Memory B cell (primary cell): ENCODE measurements around the gene FAM131C.

Experiments
- ATAC-seq: fragments of 150-1000 bp; cut with Tn5 transposase; 2 replicates; pipeline ENCODE4 v1.10.0; 2021; ENCODE audit warnings: low read depth, mild to moderate bottlenecking, moderate library complexity
- DNase-seq, 2 donors: peaks; one replicate each; pipeline ENCODE4 v3.0.0; 2022; ENCODE audit warnings: low spot score in 2 of 2
- H3K27ac Mint-ChIP-seq: one replicate; pipeline ENCODE4 v1.8.0; 2022; ENCODE audit warnings: mild to moderate bottlenecking, moderate library complexity, mixed read lengths
- H3K27me3 Mint-ChIP-seq: one replicate; pipeline ENCODE4 v1.8.0; 2022; ENCODE audit warnings: mixed read lengths
- H3K36me3 Mint-ChIP-seq: one replicate; pipeline ENCODE4 v1.8.0; 2022; ENCODE audit warnings: mild to moderate bottlenecking, mixed read lengths
- H3K4me1 Mint-ChIP-seq: one replicate; pipeline ENCODE4 v1.8.0; 2022; ENCODE audit warnings: mixed read lengths
- H3K4me3 Mint-ChIP-seq: one replicate; pipeline ENCODE4 v1.8.0; 2022; ENCODE audit warnings: mild to moderate bottlenecking, moderate library complexity, mixed read lengths
- H3K9me3 Mint-ChIP-seq: one replicate; pipeline ENCODE4 v1.8.0; 2022; ENCODE audit warnings: mixed read lengths

The FAM131C gene

DNA sequence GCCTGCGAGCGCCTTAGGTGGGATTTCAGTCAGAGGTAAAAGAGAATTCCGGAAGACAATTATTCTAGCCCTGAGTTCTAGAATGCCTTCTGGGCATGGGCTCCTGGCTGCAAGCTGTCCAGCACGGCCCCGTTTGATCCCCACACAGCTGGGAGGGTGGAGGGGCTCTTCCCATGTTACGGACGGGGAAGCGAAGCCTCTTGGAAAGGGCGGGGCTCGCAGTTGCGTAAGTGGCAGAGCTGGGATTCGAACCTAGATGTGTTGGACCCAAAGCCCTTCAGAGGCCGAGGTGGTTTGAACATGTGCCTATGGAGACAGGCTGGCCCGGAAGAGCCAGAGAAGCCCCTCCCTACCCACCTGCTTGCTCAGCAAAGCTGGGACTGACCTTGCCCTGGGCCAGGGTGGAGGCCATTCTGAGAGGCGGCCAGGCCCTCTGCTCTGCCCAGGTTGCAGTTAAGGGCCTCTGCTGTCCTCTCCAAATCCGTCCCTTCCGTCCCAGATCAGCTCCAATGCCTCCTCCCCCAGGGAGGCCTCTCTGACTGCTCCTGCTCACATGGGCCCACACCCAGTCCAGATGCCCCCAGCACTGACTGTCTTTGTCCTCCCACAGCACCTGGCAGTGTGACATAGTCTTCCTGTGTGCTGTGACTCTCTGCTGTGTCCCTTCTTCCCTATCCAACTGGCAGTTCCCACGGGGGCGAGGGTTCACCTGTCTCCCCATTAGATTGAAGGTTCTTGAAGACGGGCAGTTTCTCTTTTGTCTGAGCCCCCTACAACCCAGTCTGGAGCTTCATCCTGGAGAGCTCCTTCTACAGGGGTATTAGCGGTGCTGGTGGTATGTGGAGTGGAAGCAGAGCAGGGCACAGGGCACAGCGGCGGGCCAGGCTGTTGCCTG is 54.5 kb downstream of the FAM131C start:
- H3K9me3 Mint-ChIP-seq, result no peaks in the 10 kb centered on the region
- peaks cover 8% of the 10 kb centered on the region for H3K4me1 Mint-ChIP-seq
- no peak overlapping the region for H3K27ac Mint-ChIP-seq
- H3K36me3 Mint-ChIP-seq, result no peaks in the 10 kb centered on the region
- ATAC-seq (no peak), DNase-seq (no peak)
- no peak overlapping the region for H3K4me3 Mint-ChIP-seq
- peaks cover 8% of the 10 kb centered on the region for H3K27me3 Mint-ChIP-seq

DNA sequence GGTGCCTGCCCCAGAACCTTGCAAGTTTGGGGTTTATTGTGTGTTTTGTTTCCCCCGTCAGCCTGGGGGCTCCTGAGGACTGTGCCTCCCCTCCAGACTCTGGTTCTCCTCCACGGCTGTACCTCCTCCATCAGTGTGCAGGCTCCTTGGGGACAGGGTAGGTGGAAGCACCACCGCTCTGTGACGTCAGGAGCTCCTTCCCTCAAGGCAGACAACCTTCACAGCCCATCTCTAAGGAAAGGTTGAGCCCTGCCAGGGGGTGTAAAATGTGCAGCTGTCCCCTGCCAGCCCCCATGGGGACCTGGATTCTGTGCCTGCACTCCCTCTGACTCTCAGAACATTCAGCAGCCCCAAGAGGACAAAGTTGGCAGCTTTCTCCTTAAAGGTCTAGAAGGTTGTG is 55.1 kb downstream of the FAM131C start:
- Mint-ChIP-seq H3K4me1 (peaks cover 8% of the 10 kb centered on the region), H3K9me3 (no peaks in the 10 kb centered on the region), H3K27ac (no peak overlapping the region), H3K27me3 (peaks cover 8% of the 10 kb centered on the region), H3K4me3 (no peak overlapping the region), H3K36me3 (no peaks in the 10 kb centered on the region)
- DNase-seq, result no peak
- ATAC-seq, result no peak

DNA sequence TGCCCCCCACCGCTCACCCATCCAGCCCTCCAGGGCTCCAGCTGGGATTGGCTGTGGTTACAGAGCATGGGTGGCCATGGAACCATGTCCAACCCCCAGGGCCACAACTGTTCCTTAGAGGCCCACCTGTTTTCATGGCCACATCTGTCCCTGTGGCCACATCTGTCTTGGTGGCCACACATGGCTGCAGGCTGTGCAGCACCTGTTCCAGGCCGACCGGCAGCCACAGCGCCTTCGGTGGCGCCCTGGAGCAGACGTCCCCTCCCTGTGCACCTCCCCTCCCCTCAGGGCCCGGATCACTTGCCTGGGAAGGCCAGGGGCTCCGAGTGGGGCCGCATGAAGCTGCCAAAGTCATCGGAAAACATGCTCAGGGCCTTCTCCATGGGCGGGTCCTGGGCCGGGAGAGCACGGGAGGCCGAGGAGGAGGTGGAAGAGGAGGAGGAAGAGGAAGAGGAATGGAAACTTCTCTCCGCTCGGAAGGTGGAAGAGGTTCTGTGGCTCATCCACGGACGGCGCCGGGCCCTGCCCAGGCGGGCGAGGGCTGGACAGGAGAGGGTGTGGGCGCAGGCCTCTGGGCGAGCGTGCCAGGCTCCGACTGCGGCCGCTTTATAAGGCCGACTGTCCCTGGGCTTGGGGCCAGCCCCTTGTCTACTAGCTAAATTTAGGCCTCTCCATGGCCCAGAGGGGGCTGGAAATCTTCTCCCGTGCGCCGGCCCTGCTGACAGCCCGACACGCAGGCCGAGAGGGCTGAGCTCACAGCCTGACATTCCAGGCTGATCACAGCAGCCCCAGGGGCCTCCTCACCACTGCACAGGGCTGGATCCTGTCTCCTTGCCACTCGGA is 55.8 kb downstream of the FAM131C start, which contains the start of gene HSPB7:
Gene HSPB7, minus strand, starts transcription at position 583 of the 843 bp plus-strand sequence. Its CDS starts 80 bp downstream, at position 503.
- DNase-seq (no peak), ATAC-seq (peak; percentile 25)
- no peaks in the 10 kb centered on the region for H3K9me3 Mint-ChIP-seq
- H3K27me3 Mint-ChIP-seq, result peaks cover 8% of the 10 kb centered on the region
- H3K4me3 Mint-ChIP-seq, result no peak within 1 kb of the TSS
- H3K36me3 Mint-ChIP-seq, result no peaks in the 10 kb centered on the region
- H3K4me1 Mint-ChIP-seq, result peaks cover 8% of the 10 kb centered on the region
- no peak within 1 kb of the TSS for H3K27ac Mint-ChIP-seq

DNA sequence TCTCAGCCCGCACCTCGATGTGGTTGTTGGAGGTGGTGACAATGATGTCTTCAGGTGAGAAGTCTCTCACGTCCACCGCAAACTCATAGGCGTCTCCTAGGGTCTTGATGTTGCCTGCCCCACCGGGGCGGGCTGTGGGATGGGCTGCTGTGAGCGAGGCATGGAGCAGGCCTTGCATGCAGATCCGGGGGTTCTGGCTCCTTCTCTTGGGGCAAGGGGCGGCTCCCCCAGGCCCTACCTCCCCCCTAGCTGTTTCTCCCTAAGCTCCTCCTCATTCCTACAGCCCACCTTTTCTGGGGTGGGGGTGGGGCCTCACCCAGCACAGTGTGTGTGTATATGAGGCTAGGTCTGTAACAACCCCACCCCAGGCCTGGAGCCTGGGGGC is 56.4 kb downstream of the FAM131C start:
- no peak overlapping the region for H3K4me3 Mint-ChIP-seq
- no peak overlapping the region for H3K27ac Mint-ChIP-seq
- H3K27me3 Mint-ChIP-seq, result peaks cover 6% of the 10 kb centered on the region
- no peak for DNase-seq
- H3K9me3 Mint-ChIP-seq, result no peaks in the 10 kb centered on the region
- peaks cover 8% of the 10 kb centered on the region for H3K4me1 Mint-ChIP-seq
- no peaks in the 10 kb centered on the region for H3K36me3 Mint-ChIP-seq
- ATAC-seq, result no peak

DNA sequence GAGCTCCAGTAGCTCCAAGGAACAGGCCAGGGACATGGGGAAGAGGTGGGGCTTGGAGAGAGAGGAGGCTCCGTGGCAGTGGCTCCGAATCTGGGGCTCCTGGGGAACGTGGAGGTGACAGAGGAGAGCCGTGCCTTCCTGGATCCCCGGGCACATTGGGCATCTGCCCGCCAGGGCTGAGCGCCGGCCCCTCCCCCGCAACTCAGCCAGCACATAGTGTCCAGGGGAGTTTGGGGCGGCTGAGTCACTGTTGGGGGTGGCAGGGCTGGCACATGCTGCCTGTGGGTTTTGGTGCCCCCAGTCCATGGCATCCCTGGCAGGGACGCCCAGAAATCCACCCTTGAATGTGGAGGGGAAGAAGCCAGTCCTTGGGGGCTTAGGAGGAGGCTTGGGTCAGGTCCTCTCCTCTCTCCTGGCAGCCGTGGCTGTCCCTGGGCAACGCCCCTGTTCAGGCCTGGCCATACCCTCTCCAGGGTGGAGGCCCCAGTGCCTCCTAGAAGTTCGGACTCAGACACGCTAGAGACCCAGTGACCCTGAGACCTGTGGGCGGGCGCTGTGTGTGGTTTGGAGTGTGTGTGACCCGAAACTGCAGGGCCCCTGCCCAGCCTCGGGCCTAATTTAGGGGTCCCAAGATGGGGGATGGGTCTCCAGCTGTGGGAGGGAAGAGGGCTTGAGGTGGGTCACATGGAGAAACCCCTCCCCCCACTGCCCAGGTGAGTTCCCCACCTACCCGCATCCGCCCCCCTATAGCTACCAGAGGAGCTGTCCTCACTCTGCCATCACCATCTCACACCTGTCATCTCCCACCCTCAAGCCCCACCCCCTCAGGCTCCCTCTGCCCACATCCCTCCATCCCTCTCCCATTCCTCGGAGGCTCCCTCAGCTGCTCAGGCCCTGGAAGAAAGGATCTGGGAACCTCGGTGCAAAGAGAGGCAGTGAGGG is 57.2 kb downstream of the FAM131C start:
- H3K27ac Mint-ChIP-seq, result no peak overlapping the region
- DNase-seq (no peak), ATAC-seq (no peak)
- H3K36me3 Mint-ChIP-seq, result no peaks in the 10 kb centered on the region
- H3K4me3 Mint-ChIP-seq, result no peak overlapping the region
- H3K4me1 Mint-ChIP-seq, result peaks cover 8% of the 10 kb centered on the region
- H3K27me3 Mint-ChIP-seq, result peaks cover 2% of the 10 kb centered on the region
- H3K9me3 Mint-ChIP-seq, result no peaks in the 10 kb centered on the region

DNA sequence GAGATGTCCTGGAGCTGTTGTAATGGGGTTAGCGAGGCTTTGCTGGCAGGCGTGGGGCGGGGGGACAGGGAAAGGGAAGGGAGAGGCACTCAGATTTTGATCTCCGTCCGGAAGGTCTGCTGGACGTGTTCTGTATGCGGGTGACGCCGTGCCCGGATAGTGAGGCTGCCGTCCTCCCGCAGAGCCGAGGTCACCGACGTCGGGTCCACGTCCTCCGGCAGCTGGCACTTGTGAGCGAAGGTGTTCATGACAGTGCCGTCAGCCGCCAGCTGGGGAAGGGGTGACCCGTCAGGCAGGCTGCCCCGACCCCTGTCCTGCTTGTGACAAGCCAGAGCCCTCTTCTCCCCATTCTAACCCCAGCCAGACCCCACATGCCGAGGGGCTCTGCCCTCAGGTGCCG is 58.0 kb downstream of the FAM131C start:
- Mint-ChIP-seq H3K9me3 (no peaks in the 10 kb centered on the region), H3K36me3 (no peaks in the 10 kb centered on the region), H3K4me3 (no peak overlapping the region), H3K4me1 (peaks cover 8% of the 10 kb centered on the region), H3K27me3 (peaks cover 2% of the 10 kb centered on the region), H3K27ac (no peak overlapping the region)
- no peak for DNase-seq
- ATAC-seq, result no peak

DNA sequence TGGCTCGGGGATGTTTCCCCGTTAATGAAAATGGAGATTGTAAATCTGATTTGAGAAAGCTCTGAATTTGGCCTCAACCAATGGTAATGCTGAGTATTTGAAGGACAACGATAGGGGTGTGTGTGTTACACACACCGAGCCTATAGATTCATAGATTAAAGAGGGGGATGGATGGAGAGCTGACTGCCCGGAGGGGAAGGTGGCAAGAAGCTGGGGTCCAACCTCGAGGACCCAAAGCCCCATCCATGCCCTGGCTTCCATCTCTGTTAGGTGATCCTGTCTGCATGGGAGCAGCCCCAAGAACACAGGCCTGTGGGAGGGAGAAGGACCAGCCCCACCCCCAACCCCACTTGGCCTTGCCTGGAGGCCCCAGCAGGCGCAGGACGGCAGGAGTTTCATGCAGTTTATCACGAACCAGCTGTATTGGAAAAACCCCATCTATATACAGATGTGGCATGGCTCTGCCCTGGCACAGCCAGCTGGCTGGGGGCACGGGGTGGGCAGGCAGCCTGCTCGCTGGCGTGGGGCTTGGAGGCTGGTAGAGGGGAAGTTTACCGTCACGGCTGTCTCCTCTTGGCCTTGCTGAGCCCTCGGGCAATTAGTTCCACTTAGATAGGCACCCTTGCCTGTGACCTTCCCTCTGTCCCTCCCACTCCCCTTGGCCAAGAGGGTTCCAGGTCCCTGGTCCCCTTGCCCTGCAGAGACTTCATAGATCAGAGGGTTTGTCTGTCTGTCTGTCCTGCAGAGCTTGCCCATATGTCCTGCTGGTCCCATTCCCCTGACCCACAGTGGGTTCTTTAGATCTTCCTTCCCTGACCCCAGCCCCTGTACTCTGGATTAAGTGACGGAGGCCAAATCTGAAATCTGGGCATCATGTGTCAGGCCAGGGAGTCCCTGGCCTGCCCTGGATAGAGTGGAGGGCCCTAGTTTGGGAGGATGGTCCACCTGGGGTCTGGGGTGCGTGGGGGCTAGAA is 58.7 kb downstream of the FAM131C start:
- Mint-ChIP-seq H3K9me3 (no peaks in the 10 kb centered on the region), H3K27ac (no peak overlapping the region), H3K4me1 (peaks cover 8% of the 10 kb centered on the region), H3K27me3 (peaks cover 2% of the 10 kb centered on the region), H3K4me3 (no peak overlapping the region), H3K36me3 (no peaks in the 10 kb centered on the region)
- DNase-seq (peak in 1 of 2 donors; percentile 28), ATAC-seq (peak; percentile 79)

DNA sequence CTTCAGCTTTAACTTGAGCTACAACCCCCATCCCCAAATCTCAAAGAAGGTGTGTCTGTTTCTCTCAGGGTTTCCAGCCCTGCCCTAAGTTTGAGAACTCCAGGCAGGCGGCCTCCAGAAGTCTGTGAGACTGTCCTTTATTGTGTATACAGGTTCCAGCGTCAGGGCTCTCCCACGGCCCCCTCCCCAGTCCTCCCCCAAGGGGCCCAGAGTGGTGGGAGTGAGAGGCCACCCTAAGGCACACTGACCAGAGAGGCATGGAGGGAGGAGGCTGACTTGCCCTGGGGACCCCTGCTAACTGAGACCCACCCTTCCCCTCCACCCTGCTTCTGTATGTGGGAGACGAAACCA is 59.6 kb downstream of the FAM131C start:
- no peak overlapping the region for H3K27ac Mint-ChIP-seq
- peaks cover 2% of the 10 kb centered on the region for H3K27me3 Mint-ChIP-seq
- peaks cover 8% of the 10 kb centered on the region for H3K4me1 Mint-ChIP-seq

DNA sequence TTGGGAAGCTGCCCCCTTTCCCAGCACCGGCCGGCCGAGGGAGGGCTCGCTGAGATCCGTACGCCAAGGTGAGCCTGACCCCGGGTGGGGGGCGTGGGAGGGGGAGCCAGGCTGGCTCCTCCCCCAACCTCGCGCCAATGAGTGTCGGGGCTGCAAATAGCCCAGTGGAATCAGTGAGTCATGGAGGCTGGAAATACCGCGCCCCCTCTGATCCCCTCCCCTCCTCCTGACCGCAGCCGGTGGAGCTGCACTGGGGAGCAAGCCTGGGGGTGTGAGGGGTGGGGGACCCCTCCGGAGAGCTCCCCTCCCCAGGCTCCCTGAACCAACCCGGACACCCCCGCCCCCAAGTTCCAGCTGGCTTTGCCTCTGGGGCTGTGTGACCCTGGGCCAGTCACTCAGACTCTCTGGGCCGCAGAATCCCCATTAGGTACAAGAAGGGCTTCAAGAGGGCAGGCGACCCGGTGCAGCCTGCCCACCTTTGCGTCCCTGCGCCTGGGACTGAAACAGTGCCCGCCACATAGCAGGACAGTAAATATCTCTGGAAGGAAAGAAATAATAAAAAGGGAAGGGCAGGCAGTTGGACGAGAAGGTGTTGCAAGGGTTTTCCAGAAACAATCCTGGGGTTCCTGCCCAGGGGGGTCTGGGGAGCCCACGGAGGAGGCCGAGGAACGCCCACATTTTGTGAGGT is 60.1 kb downstream of the FAM131C start:
- Mint-ChIP-seq H3K4me3 (peak overlapping the region; percentile 62), H3K4me1 (peaks cover 8% of the 10 kb centered on the region), H3K27me3 (peaks cover 2% of the 10 kb centered on the region), H3K27ac (no peak overlapping the region), H3K36me3 (no peaks in the 10 kb centered on the region), H3K9me3 (no peaks in the 10 kb centered on the region)
- DNase-seq (no peak), ATAC-seq (peak; percentile 19)

More for the DNA sequence above, 59.6 kb downstream of the FAM131C start:
- no peak for DNase-seq
- no peak for ATAC-seq
- no peak overlapping the region for H3K4me3 Mint-ChIP-seq
- H3K36me3 Mint-ChIP-seq, result no peaks in the 10 kb centered on the region
- H3K9me3 Mint-ChIP-seq, result no peaks in the 10 kb centered on the region

DNA sequence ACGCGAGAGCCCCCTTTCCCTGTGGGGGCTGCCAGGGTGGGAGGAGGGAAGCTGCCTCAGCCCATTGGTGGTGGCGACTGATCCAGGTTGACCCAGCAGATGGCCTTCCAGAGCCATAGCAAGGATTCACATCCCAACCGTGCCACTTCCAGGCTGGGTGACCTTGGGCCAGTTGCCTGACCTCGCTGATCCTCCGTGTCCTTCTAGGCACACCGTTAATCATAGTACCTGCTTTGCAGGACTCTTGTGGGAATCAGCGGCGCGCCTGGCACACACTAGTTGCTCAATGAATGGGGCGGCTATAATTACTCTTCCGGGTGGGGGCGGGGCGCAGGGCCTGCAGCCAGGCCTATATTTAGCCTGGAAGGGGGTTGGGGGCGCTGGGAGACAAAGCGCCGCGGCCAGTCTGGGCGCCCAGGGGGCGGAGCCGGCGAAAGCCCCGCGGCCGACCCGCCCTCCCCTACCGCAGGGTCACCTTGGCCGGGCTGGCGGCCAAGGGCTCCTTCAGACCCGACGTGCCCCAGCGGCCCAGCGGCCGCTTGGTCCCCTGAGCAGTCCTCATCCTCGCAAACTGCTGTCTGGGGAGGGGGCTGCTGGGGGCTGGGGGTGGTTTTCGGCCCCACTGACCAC is 60.7 kb downstream of the FAM131C start:
- Mint-ChIP-seq H3K36me3 (no peaks in the 10 kb centered on the region), H3K4me3 (peak overlapping the region; percentile 62), H3K4me1 (peaks cover 8% of the 10 kb centered on the region), H3K27me3 (peaks cover 2% of the 10 kb centered on the region), H3K27ac (no peak overlapping the region), H3K9me3 (no peaks in the 10 kb centered on the region)
- DNase-seq, result peak in 1 of 2 donors; percentile 30
- peak; percentile 39 for ATAC-seq

DNA sequence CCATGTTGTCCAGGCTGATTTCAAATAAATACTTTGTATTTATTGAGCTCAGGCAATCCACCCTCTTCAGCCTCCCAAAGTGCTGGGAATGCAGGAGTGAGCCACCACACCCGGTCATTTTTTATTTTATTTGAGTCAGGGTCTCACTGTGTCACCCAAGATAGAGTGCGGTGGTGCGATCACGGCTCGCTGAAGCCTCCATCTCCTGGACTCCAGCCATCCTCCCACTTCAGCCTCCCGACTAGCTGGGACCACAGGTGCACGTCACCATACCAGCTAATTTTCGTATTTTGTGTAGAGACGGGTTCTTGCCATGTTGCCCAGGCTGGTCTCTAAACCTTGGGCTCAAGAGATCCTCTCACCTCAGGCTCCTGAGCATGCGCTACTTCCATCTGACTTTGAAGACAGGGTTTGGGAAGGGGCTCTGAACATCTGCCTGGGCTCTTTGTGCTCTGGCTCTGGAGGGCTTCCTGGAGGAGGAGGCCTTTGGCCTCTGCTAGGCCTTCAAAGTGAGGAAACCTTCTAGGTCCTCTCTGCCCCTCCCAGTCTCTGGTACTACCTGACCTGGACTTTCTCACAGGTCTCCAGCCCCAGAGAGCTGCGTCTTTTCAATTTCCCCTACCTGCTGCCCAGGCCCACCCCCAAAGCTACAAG is 61.4 kb downstream of the FAM131C start:
- DNase-seq (no peak), ATAC-seq (no peak)
- H3K27me3 Mint-ChIP-seq, result peaks cover 2% of the 10 kb centered on the region

More for the DNA sequence above, 61.4 kb downstream of the FAM131C start:
- peak overlapping the region; percentile 62 for H3K4me3 Mint-ChIP-seq
- H3K27ac Mint-ChIP-seq, result no peak overlapping the region
- H3K4me1 Mint-ChIP-seq, result peaks cover 9% of the 10 kb centered on the region
- H3K36me3 Mint-ChIP-seq, result no peaks in the 10 kb centered on the region
- H3K9me3 Mint-ChIP-seq, result no peaks in the 10 kb centered on the region
